ENCODE results near the gene PRL.

- TF ChIP-seq POLR2AphosphoS5 (IDR thresholded peaks at IDR 0.05) (no peak), CTCF (IDR thresholded peaks at IDR 0.05) (no peak)
Observed at GRCh38 chr6:22325481-22325880, 28.6 kb upstream of the PRL start.
